NK-92 treated with Interleukin-12 subunit alpha and Interleukin-12 subunit beta, amount 100 ng/mL, for 24 hours (cell line): ENCODE data around the gene CCDC9B.

Source experiments
- DNase-seq: peaks from one replicate; lab custom pipeline; 2025; lab: John Stamatoyannopoulos, UW

Gene CCDC9B

GRCh38 chr15:40290545-40290917, 50.2 kb downstream of the CCDC9B start:
- no peak for DNase-seq

- DNase-seq: no peak
These were observed 51.5 kb downstream of the CCDC9B start for GRCh38 chr15:40289140-40289775.

- no peak for DNase-seq
These were observed 52.8 kb downstream of the CCDC9B start for GRCh38 chr15:40287968-40288367.

- DNase-seq: no peak
These were observed 53.2 kb downstream of the CCDC9B start for GRCh38 chr15:40287505-40287904.

- DNase-seq: no peak
These were observed 53.9 kb downstream of the CCDC9B start for GRCh38 chr15:40286794-40287193.

- DNase-seq: no peak
These were observed 54.6 kb downstream of the CCDC9B start for GRCh38 chr15:40286061-40286532.

GRCh38 chr15:40285554-40286011, 55.2 kb downstream of the CCDC9B start:
- no peak for DNase-seq

GRCh38 chr15:40285151-40285550, 55.6 kb downstream of the CCDC9B start:
- no peak for DNase-seq

- DNase-seq: no peak
These were observed 57.0 kb downstream of the CCDC9B start for GRCh38 chr15:40283615-40284300.

- DNase-seq: no peak
These were observed 57.7 kb downstream of the CCDC9B start, which contains the start of gene ANKRD63 for GRCh38 chr15:40282869-40283614. TSS of gene ANKRD63 (minus strand) at chr15:40283064. CDS start at chr15:40282586, 478 bp downstream.

- DNase-seq: no peak
These were observed 58.4 kb downstream of the CCDC9B start for GRCh38 chr15:40282147-40282868.

GRCh38 chr15:40281801-40282146, 59.0 kb downstream of the CCDC9B start:
- no peak for DNase-seq
